ENCODE data around the gene DHX15.

GRCh38 chr4:24559889-24560288 lies 24.5 kb downstream of the DHX15 start:
- TF ChIP-seq, protein P1, sequence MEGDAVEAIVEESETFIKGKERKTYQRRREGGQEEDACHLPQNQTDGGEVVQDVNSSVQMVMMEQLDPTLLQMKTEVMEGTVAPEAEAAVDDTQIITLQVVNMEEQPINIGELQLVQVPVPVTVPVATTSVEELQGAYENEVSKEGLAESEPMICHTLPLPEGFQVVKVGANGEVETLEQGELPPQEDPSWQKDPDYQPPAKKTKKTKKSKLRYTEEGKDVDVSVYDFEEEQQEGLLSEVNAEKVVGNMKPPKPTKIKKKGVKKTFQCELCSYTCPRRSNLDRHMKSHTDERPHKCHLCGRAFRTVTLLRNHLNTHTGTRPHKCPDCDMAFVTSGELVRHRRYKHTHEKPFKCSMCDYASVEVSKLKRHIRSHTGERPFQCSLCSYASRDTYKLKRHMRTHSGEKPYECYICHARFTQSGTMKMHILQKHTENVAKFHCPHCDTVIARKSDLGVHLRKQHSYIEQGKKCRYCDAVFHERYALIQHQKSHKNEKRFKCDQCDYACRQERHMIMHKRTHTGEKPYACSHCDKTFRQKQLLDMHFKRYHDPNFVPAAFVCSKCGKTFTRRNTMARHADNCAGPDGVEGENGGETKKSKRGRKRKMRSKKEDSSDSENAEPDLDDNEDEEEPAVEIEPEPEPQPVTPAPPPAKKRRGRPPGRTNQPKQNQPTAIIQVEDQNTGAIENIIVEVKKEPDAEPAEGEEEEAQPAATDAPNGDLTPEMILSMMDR (IDR thresholded peaks at IDR 0.05), result no peak
- TF ChIP-seq POLR2A (IDR thresholded peaks at IDR 0.05), result no peak

Measured in testis (tissue), 2 donors.